ENCODE results near the gene SMAD4.

SMAD4 gene

GRCh38 chr18:51009072-51009471 is 20.9 kb upstream of the SMAD4 start:
- no peak overlapping the region for H3K4me3 ChIP-seq (ENCODE audit: control insufficient read depth, low read depth, low read length)
- no peak for TF ChIP-seq CTCF (conservative IDR thresholded peaks at IDR 0.05; ENCODE audit: control insufficient read depth, insufficient read depth, low read depth, low read length)
- peak; percentile 65 for DNase-seq (ENCODE audit: low read depth)

- no peak overlapping the region for H3K4me3 ChIP-seq (ENCODE audit: control insufficient read depth, low read depth, low read length)
- no peak for DNase-seq (ENCODE audit: low read depth)
These were observed 19.8 kb upstream of the SMAD4 start for GRCh38 chr18:51010218-51010617.

DNA sequence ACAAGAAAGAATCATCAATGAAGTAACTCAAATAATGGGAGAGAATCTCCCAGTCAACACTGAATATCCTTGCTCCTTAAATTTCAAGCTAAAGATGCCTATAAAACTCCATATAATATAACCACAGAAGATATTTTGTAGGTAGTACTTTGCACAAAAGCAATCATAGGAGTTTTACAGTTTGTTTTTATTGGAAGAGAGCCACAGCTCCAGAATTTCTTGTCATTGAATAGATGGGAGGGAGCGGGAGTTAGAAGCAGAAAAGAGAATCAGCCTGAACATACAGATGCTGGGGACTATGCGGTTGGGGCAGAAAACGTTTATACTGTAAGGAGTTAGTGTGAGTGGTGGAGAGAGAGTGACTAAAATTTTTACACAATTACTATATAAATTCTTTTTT is 18.3 kb upstream of the SMAD4 start:
- DNase-seq (ENCODE audit: low read depth) = no peak
- H3K4me3 ChIP-seq (ENCODE audit: control insufficient read depth, low read depth, low read length) = no peak overlapping the region
- no peak for TF ChIP-seq CTCF (conservative IDR thresholded peaks at IDR 0.05; ENCODE audit: control insufficient read depth, insufficient read depth, low read depth, low read length)

More at GRCh38 chr18:51010218-51010617, 19.8 kb upstream of the SMAD4 start:
- no peak for TF ChIP-seq CTCF (conservative IDR thresholded peaks at IDR 0.05; ENCODE audit: control insufficient read depth, insufficient read depth, low read depth, low read length)

DNA sequence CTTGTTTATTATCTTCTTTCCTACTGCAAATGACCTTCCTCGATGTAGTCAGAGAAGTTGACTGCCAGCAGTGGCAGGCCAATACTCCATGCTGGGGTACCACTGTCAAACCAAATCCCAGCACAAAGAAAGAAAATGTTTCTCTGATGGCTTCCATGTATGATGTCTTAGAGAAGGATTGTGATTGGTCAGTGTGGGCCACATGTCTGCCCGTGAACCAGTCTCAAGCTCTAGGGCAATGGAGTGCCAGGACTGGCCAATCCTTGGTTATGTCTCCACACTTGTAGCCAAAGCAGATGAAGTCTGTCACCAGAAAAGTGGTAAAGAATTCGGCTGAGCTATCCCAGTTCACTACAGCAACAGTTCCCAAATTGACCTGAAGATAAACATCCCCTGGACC is 17.6 kb upstream of the SMAD4 start:
- no peak for DNase-seq (ENCODE audit: low read depth)
- no peak overlapping the region for H3K4me3 ChIP-seq (ENCODE audit: control insufficient read depth, low read depth, low read length)
- no peak for TF ChIP-seq CTCF (conservative IDR thresholded peaks at IDR 0.05; ENCODE audit: control insufficient read depth, insufficient read depth, low read depth, low read length)

- no peak for DNase-seq (ENCODE audit: low read depth)
- TF ChIP-seq CTCF (conservative IDR thresholded peaks at IDR 0.05; ENCODE audit: control insufficient read depth, insufficient read depth, low read depth, low read length) = no peak
- H3K4me3 ChIP-seq (ENCODE audit: control insufficient read depth, low read depth, low read length) = no peak overlapping the region
These were observed 16.8 kb upstream of the SMAD4 start for GRCh38 chr18:51013259-51013658.

- DNase-seq (ENCODE audit: low read depth) = no peak
- TF ChIP-seq CTCF (conservative IDR thresholded peaks at IDR 0.05; ENCODE audit: control insufficient read depth, insufficient read depth, low read depth, low read length) = no peak
- no peak overlapping the region for H3K4me3 ChIP-seq (ENCODE audit: control insufficient read depth, low read depth, low read length)
These were observed 12.7 kb upstream of the SMAD4 start for GRCh38 chr18:51017140-51017879.

All from fibroblast of mammary gland (primary cell).